Lower lobe of right lung (tissue), 2 donors: ENCODE data around the gene GLIPR1. TPM values are rescaled to one million over a fixed set of nuclear protein-coding genes. Genes with fewer than 3 reads are reported as not detected.
A peak's percentile ranks its signal among the peaks of the same experiment; 100 is the strongest.

ENCODE experiments used
- ATAC-seq, 2 donors: fragments of 200-7000 bp; cut with Tn5 transposase; one replicate each; pipeline ENCODE4 v1.9.1; 2020 to 2022; ENCODE audit warnings: mild to moderate bottlenecking in 2 of 2, moderate library complexity in 2 of 2
- DNase-seq: peaks from one replicate; pipeline ENCODE4 v3.0.0-alpha.2; 2020
- H3K27ac ChIP-seq: fragments of 200-600 bp; one replicate; pipeline ENCODE4 v1.8.0; 2022
- H3K27me3 ChIP-seq: fragments of 200-600 bp; one replicate; pipeline ENCODE4 v1.8.0; 2022; ENCODE audit warnings: low read depth
- H3K36me3 ChIP-seq: fragments of 200-600 bp; one replicate; pipeline ENCODE4 v1.8.0; 2022; ENCODE audit warnings: mild to moderate bottlenecking
- H3K4me1 ChIP-seq: fragments of 200-600 bp; one replicate; pipeline ENCODE4 v1.8.0; 2022
- H3K4me3 ChIP-seq: fragments of 200-600 bp; one replicate; pipeline ENCODE4 v1.8.0; 2022; ENCODE audit warnings: mild to moderate bottlenecking
- H3K9me3 ChIP-seq: fragments of 200-600 bp; one replicate; pipeline ENCODE4 v1.8.0; 2022
- CTCF ChIP-seq: fragments of 200-600 bp; IDR thresholded peaks from one replicate; pipeline ENCODE4 v1.8.0; 2022; ENCODE audit warnings: antibody characterized with exemption, mild to moderate bottlenecking
- intact Hi-C: fragments of 100-400 bp; cut with DNase I; formaldehyde crosslinking; loops from one replicate; pipeline ENCODE4 v1.11.0; 2022
- long read RNA-seq: library from polyadenylated mRNA; unstranded; transcript quantifications from one replicate; pipeline ENCODE4 v2.0.0, GENCODE V29; 2021
- total RNA-seq: library from RNA; stranded (reverse); fragmentation: NEBNext Ultra II Directional; extraction: Animal tissue kit (Norgen Biotek cat#: 25700); gene quantifications from one replicate; pipeline ENCODE4 v1.2.1, GENCODE V29; 2021
- donor health status: DM: no; HTN: yes; CAD: no; lungs with severe emphysema.

Gene GLIPR1
- 52.0 TPM for total RNA-seq
- long read RNA-seq, full-length matches to known transcripts = 20 of 26 reads
- long read RNA-seq, partial matches to known transcripts = 1 of 26 reads
- long read RNA-seq, other reads (novel, unspliced or antisense) = 5 of 26 reads

- H3K27ac ChIP-seq = peak within 1 kb of the TSS; percentile 82
- no peak for TF ChIP-seq CTCF
- peak within 1 kb of the TSS; percentile 48 for H3K4me3 ChIP-seq
- DNase-seq (peak; percentile 73), ATAC-seq (peak; percentile 87 to 91)
- H3K27me3 ChIP-seq = no peaks in the 10 kb centered on the region
- peaks cover 43% of the 10 kb centered on the region for H3K4me1 ChIP-seq
- no peaks in the 10 kb centered on the region for H3K36me3 ChIP-seq
- no peaks in the 10 kb centered on the region for H3K9me3 ChIP-seq
- intact Hi-C loops = no loop called here
Observed at GRCh38 chr12:75480469-75480949, at the start of gene GLIPR1. Gene GLIPR1, plus strand, starts transcription at chr12:75480755. Its CDS starts 126 bp downstream, at chr12:75480881.

- Histone ChIP-seq H3K9me3 (peaks cover 25% of the 10 kb centered on the region), H3K4me1 (no peaks in the 10 kb centered on the region), H3K4me3 (no peak overlapping the region), H3K36me3 (no peaks in the 10 kb centered on the region), H3K27me3 (no peaks in the 10 kb centered on the region), H3K27ac (no peak overlapping the region)
- ATAC-seq = no peak
- no peak for TF ChIP-seq CTCF
- no peak for DNase-seq
- intact Hi-C loops = no loop called here
Observed at GRCh38 chr12:75432924-75433323, 47.6 kb upstream of the GLIPR1 start.

GRCh38 chr12:75437564-75437963 lies 43.0 kb upstream of the GLIPR1 start:
- Histone ChIP-seq H3K36me3 (no peaks in the 10 kb centered on the region), H3K27me3 (no peaks in the 10 kb centered on the region), H3K9me3 (peaks cover 12% of the 10 kb centered on the region), H3K4me1 (no peaks in the 10 kb centered on the region), H3K4me3 (no peak overlapping the region), H3K27ac (no peak overlapping the region)
- intact Hi-C loops = no loop called here
- peak in 1 of 2 donors; percentile 70 for ATAC-seq
- no peak for TF ChIP-seq CTCF
- DNase-seq = no peak

- H3K4me3 ChIP-seq = no peak overlapping the region
- H3K4me1 ChIP-seq = no peaks in the 10 kb centered on the region
- H3K36me3 ChIP-seq = no peaks in the 10 kb centered on the region
- intact Hi-C loops = no loop called here
- H3K9me3 ChIP-seq = peaks cover 12% of the 10 kb centered on the region
- H3K27ac ChIP-seq = no peak overlapping the region
- ATAC-seq = peak in 1 of 2 donors; percentile 47
- TF ChIP-seq CTCF = no peak
- no peak for DNase-seq
- no peaks in the 10 kb centered on the region for H3K27me3 ChIP-seq
Observed at GRCh38 chr12:75438059-75438754, 42.3 kb upstream of the GLIPR1 start.

- intact Hi-C loops = no loop called here
- DNase-seq (no peak), ATAC-seq (no peak)
- TF ChIP-seq CTCF = no peak
- Histone ChIP-seq H3K36me3 (no peaks in the 10 kb centered on the region), H3K4me3 (no peak overlapping the region), H3K27me3 (no peaks in the 10 kb centered on the region), H3K9me3 (peaks cover 12% of the 10 kb centered on the region), H3K27ac (no peak overlapping the region), H3K4me1 (no peaks in the 10 kb centered on the region)
Observed at GRCh38 chr12:75439048-75439447, 41.5 kb upstream of the GLIPR1 start.
